ENCODE data around the gene CNTNAP2.
A peak's percentile ranks its signal among the peaks of the same experiment; 100 is the strongest.

CNTNAP2 gene

GRCh38 chr7:146449625-146450024 is 333.0 kb downstream of the CNTNAP2 start:
- no peak for DNase-seq

- DNase-seq, result peak; percentile 18
Measured at GRCh38 chr7:146455091-146455655, 338.6 kb downstream of the CNTNAP2 start.

GRCh38 chr7:146479040-146479439 is 362.4 kb downstream of the CNTNAP2 start:
- DNase-seq, result no peak

GRCh38 chr7:146486519-146486918 is 369.9 kb downstream of the CNTNAP2 start:
- DNase-seq, result no peak

- DNase-seq, result no peak
Measured at GRCh38 chr7:146492017-146492416, 375.4 kb downstream of the CNTNAP2 start.

GRCh38 chr7:146494952-146495596 is 378.5 kb downstream of the CNTNAP2 start:
- peak; percentile 6 for DNase-seq

- no peak for DNase-seq
Measured at GRCh38 chr7:146496657-146497056, 380.1 kb downstream of the CNTNAP2 start.

GRCh38 chr7:146499970-146500369 is 383.4 kb downstream of the CNTNAP2 start:
- DNase-seq, result no peak

GRCh38 chr7:146503844-146504243 is 387.2 kb downstream of the CNTNAP2 start:
- no peak for DNase-seq

- DNase-seq, result no peak
Measured at GRCh38 chr7:146510088-146510680, 393.6 kb downstream of the CNTNAP2 start.

- no peak for DNase-seq
Measured at GRCh38 chr7:146514304-146514703, 397.7 kb downstream of the CNTNAP2 start.

GRCh38 chr7:146528581-146528980 is 412.0 kb downstream of the CNTNAP2 start:
- no peak for DNase-seq

GRCh38 chr7:146539836-146540235 is 423.2 kb downstream of the CNTNAP2 start:
- DNase-seq, result no peak

GRCh38 chr7:146542101-146542500 is 425.5 kb downstream of the CNTNAP2 start:
- DNase-seq, result no peak

GRCh38 chr7:146544748-146545147 is 428.1 kb downstream of the CNTNAP2 start:
- DNase-seq, result no peak

GRCh38 chr7:146548816-146549215 is 432.2 kb downstream of the CNTNAP2 start:
- no peak for DNase-seq

GRCh38 chr7:146554556-146554955 is 438.0 kb downstream of the CNTNAP2 start:
- no peak for DNase-seq

- no peak for DNase-seq
Measured at GRCh38 chr7:146557971-146558469, 441.4 kb downstream of the CNTNAP2 start.

GRCh38 chr7:146565872-146566271 is 449.3 kb downstream of the CNTNAP2 start:
- no peak for DNase-seq

- DNase-seq, result no peak
Measured at GRCh38 chr7:146575903-146576302, 459.3 kb downstream of the CNTNAP2 start.

- DNase-seq, result no peak
Measured at GRCh38 chr7:146591976-146592375, 475.4 kb downstream of the CNTNAP2 start.

GRCh38 chr7:146606628-146607027 is 490.0 kb downstream of the CNTNAP2 start:
- DNase-seq, result no peak

GRCh38 chr7:146619641-146620040 is 503.0 kb downstream of the CNTNAP2 start:
- DNase-seq, result no peak

- no peak for DNase-seq
Measured at GRCh38 chr7:146626912-146627311, 510.3 kb downstream of the CNTNAP2 start.
